CD4-positive, alpha-beta T cell (primary cell): ENCODE results near the gene FBL. TPM values are rescaled to one million over a fixed set of nuclear protein-coding genes. Genes with fewer than 3 reads are reported as not detected.

Source experiments
- ATAC-seq: fragments of 200-7000 bp; cut with Tn5 transposase; one replicate; pipeline ENCODE4 v1.10.0; 2022; ENCODE audit warnings: mild to moderate bottlenecking; ENCODE audit not compliant: poor library complexity
- CTCF ChIA-PET: fragments of 350-600 bp; sonication (Branson Sonifier 250); formaldehyde crosslinking; loops from one replicate; lab custom pipeline; 2021; ENCODE audit warnings: antibody characterized with exemption, inconsistent platforms; lab: Charles Lee
- POLR2A ChIA-PET: fragments of 350-600 bp; sonication (Branson Sonifier 250); formaldehyde crosslinking; loops from one replicate; lab custom pipeline; 2021; ENCODE audit warnings: antibody characterized with exemption, inconsistent platforms; lab: Charles Lee
- DNase-seq, 14 experiments: peaks; one replicate each; pipeline ENCODE4 v3.0.0-alpha.2; 2013 to 2020; ENCODE audit warnings: mixed read lengths in 2 of 14
- H3K27ac ChIP-seq, 2 donors: one replicate each; pipeline versions ENCODE4 v1.5.1 to v1.7.0; 2013; ENCODE audit warnings: low read length in 2 of 2, low read depth in 1 of 2, mild to moderate bottlenecking in 1 of 2
- H3K27me3 ChIP-seq, 2 experiments: 1 replicate in 1 of 2; 2 replicates in 1 of 2; pipeline versions ENCODE4 v1.6.1 to v1.7.0; 2013; ENCODE audit warnings: low read length in 2 of 2, control low read depth in 1 of 2, mild to moderate bottlenecking in 1 of 2, moderate library complexity in 1 of 2; ENCODE audit not compliant: insufficient read depth in 2 of 2, control insufficient read depth in 1 of 2
- H3K36me3 ChIP-seq: one replicate; pipeline ENCODE4 v1.6.1; 2013; ENCODE audit warnings: low read length, control low read depth; ENCODE audit not compliant: insufficient read depth
- H3K4me1 ChIP-seq: one replicate; pipeline ENCODE4 v1.6.1; 2013; ENCODE audit warnings: low read length, control low read depth; ENCODE audit not compliant: insufficient read depth
- H3K4me3 ChIP-seq: one replicate; pipeline ENCODE4 v1.5.1; 2013; ENCODE audit warnings: mild to moderate bottlenecking, low read length, moderate library complexity
- H3K9me3 ChIP-seq, 2 experiments: 1 replicate in 1 of 2; 2 replicates in 1 of 2; pipeline versions ENCODE4 v1.6.1 to v1.7.0; 2013; ENCODE audit warnings: low read length in 2 of 2, mild to moderate bottlenecking in 2 of 2, control low read depth in 1 of 2, moderate library complexity in 1 of 2; ENCODE audit not compliant: control insufficient read depth in 1 of 2, insufficient read depth in 1 of 2
- H3K27ac Mint-ChIP-seq: one replicate; pipeline ENCODE4 v1.8.0; 2020; ENCODE audit warnings: mixed read lengths
- H3K27me3 Mint-ChIP-seq: one replicate; pipeline ENCODE4 v1.8.0; 2021; ENCODE audit warnings: mixed read lengths
- H3K36me3 Mint-ChIP-seq: one replicate; pipeline ENCODE4 v1.8.0; 2021; ENCODE audit warnings: low read depth, mixed read lengths
- H3K4me1 Mint-ChIP-seq: one replicate; pipeline ENCODE4 v1.8.0; 2021; ENCODE audit warnings: low read depth, mixed read lengths
- H3K4me3 Mint-ChIP-seq: one replicate; pipeline ENCODE4 v1.8.0; 2020; ENCODE audit warnings: mild to moderate bottlenecking, mixed read lengths
- H3K9me3 Mint-ChIP-seq: one replicate; pipeline ENCODE4 v1.8.0; 2020; ENCODE audit warnings: mixed read lengths
- CTCF ChIP-seq: fragments of 200-600 bp; IDR thresholded peaks from one replicate; pipeline ENCODE4 v1.8.0; 2022; ENCODE audit warnings: antibody characterized with exemption, mild to moderate bottlenecking
- intact Hi-C, 2 experiments: fragments of 100-400 bp; cut with DNase I in 1 of 2; cut with micrococcal nuclease in 1 of 2; formaldehyde crosslinking; loops; one replicate each; pipeline versions ENCODE4 v1.15.1 to v1.9.0; 2023 to 2025; cut with DNase I, micrococcal nuclease
- total RNA-seq, 174 experiments: library from RNA in 2 of 174; stranded (reverse) in 2 of 174; gene quantifications; one replicate each; pipeline ENCODE4 v1.2.3 and lab custom pipeline; 2021 to 2026

Gene FBL
- total RNA-seq, 2 experiments from 2014 or later: 267 to 287 TPM

GRCh38 chr19:39871362-39871761 lies 25.2 kb upstream of the FBL start:
- ATAC-seq: no peak

GRCh38 chr19:39870171-39870971 lies 24.2 kb upstream of the FBL start:
- ATAC-seq: no peak
- no peak for TF ChIP-seq CTCF
- no peak overlapping the region for H3K27ac Mint-ChIP-seq
- Histone ChIP-seq H3K4me1 (no peaks in the 10 kb centered on the region), H3K27ac (no peak overlapping the region), H3K27me3 (no peaks in the 10 kb centered on the region), H3K4me3 (no peak overlapping the region), H3K36me3 (peaks cover 3% of the 10 kb centered on the region), H3K9me3 (no peaks in the 10 kb centered on the region)
- POLR2A ChIA-PET: no interaction called here
- CTCF ChIA-PET: no interaction called here
- H3K36me3 Mint-ChIP-seq: peaks cover 59% of the 10 kb centered on the region
- H3K27me3 Mint-ChIP-seq: no peaks in the 10 kb centered on the region
- no peaks in the 10 kb centered on the region for H3K4me1 Mint-ChIP-seq
- DNase-seq: no peak
- intact Hi-C loops: no loop called here
- no peaks in the 10 kb centered on the region for H3K9me3 Mint-ChIP-seq
- H3K4me3 Mint-ChIP-seq: no peak overlapping the region

More at GRCh38 chr19:39871362-39871761, 25.2 kb upstream of the FBL start:
- DNase-seq: no peak
- Mint-ChIP-seq H3K36me3 (peaks cover 55% of the 10 kb centered on the region), H3K9me3 (no peaks in the 10 kb centered on the region), H3K4me1 (no peaks in the 10 kb centered on the region), H3K4me3 (no peak overlapping the region), H3K27ac (no peak overlapping the region), H3K27me3 (no peaks in the 10 kb centered on the region)
- Histone ChIP-seq H3K4me3 (no peak overlapping the region), H3K36me3 (peaks cover 3% of the 10 kb centered on the region), H3K27me3 (no peaks in the 10 kb centered on the region), H3K27ac (no peak overlapping the region), H3K4me1 (no peaks in the 10 kb centered on the region), H3K9me3 (no peaks in the 10 kb centered on the region)
- intact Hi-C loops: no loop called here
- CTCF ChIA-PET: no interaction called here
- TF ChIP-seq CTCF: no peak
- POLR2A ChIA-PET: no interaction called here

DNA sequence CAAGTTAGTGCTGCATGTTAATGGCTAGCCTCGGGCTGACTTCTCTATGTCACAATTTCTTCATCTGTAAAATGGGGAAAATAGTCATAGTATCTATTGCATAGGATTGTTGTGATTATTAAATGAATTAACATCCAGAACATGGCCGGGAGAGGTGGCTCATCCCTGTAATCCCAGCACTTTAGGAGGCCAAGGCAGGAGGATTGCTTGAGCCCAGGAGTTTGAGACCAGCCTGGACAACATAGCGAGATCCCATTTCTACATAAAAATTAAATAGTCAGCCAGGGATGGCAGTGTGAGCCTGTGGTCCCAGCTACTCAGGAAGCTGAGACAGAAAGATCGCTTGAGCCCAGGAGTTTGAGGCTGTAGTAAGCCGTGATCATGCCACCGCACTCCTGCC lies 21.8 kb upstream of the FBL start:
- Histone ChIP-seq H3K9me3 (no peaks in the 10 kb centered on the region), H3K27me3 (no peaks in the 10 kb centered on the region), H3K4me3 (no peak overlapping the region), H3K27ac (no peak overlapping the region), H3K4me1 (no peaks in the 10 kb centered on the region), H3K36me3 (peaks cover 3% of the 10 kb centered on the region)
- TF ChIP-seq CTCF: no peak
- intact Hi-C loops: no loop called here
- Mint-ChIP-seq H3K27me3 (no peaks in the 10 kb centered on the region), H3K4me3 (no peak overlapping the region), H3K4me1 (no peaks in the 10 kb centered on the region), H3K36me3 (peaks cover 71% of the 10 kb centered on the region), H3K9me3 (no peaks in the 10 kb centered on the region), H3K27ac (no peak overlapping the region)
- ChIA-PET POLR2A (no interaction called here), CTCF (no interaction called here)
- no peak for ATAC-seq
- no peak for DNase-seq
